Endometrial microvascular endothelial cells (primary cell): ENCODE results near the gene REPIN1. TPM values are rescaled to one million over a fixed set of nuclear protein-coding genes. Genes with fewer than 3 reads are reported as not detected.

ENCODE experiments used
- in situ Hi-C: cut with HindIII; loops from 2 replicates; pipeline ENCODE4 v1.10.0; 2017; ENCODE audit warnings: low sequenced_read_pairs, low pct_unique_long_range_greater_than_20kb; ENCODE audit errors: inconsistent ontology term
- total RNA-seq: library from RNA; depleted of rRNA; stranded (reverse); fragments of >200 nt; gene quantifications from one replicate; pipeline ENCODE4 v1.2.3, GENCODE V29; 2015; ENCODE audit errors: inconsistent ontology term

REPIN1 gene
- total RNA-seq, 1 donor from 2014 or later, result 125 TPM

DNA sequence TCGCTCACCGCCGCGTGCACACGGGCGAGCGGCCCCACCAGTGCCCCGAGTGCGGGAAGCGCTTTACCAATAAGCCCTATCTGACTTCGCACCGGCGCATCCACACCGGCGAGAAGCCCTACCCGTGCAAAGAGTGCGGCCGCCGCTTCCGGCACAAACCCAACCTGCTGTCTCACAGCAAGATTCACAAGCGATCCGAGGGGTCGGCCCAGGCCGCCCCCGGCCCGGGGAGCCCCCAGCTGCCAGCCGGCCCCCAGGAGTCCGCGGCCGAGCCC lies 3.3 kb downstream of the REPIN1 start:
- in situ Hi-C loops, result no loop called here

DNA sequence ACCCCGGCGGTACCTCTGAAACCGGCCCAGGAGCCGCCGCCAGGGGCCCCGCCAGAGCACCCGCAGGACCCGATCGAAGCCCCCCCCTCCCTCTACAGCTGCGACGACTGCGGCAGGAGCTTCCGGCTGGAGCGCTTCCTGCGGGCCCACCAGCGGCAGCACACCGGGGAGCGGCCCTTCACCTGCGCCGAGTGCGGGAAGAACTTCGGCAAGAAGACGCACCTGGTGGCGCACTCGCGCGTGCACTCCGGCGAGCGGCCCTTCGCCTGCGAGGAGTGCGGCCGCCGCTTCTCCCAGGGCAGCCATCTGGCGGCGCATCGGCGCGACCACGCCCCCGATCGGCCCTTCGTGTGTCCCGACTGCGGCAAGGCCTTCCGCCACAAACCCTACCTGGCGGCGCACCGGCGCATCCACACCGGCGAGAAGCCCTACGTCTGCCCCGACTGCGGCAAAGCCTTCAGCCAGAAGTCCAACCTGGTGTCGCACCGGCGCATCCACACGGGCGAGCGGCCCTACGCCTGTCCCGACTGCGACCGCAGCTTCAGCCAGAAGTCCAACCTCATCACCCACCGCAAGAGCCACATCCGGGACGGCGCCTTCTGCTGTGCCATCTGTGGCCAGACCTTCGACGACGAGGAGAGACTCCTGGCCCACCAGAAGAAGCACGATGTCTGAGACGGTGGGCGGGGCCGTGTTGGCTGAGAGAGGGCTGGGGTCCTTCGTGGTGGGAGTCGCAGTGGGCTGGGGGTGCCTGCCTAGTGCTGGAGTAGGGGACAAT lies 3.8 kb downstream of the REPIN1 start:
- in situ Hi-C loops, result no loop called here

GRCh38 chr7:150373049-150373801 lies 4.6 kb downstream of the REPIN1 start:
- in situ Hi-C loops, result no loop called here

GRCh38 chr7:150374026-150374425 lies 5.4 kb downstream of the REPIN1 start:
- in situ Hi-C loops, result no loop called here

- in situ Hi-C loops, result no loop called here
Measured at GRCh38 chr7:150374472-150374871, 5.8 kb downstream of the REPIN1 start.

- in situ Hi-C loops, result no loop called here
Measured at GRCh38 chr7:150375662-150376521, 7.3 kb downstream of the REPIN1 start.

- in situ Hi-C loops, result no loop called here
Measured at GRCh38 chr7:150376560-150376959, 7.9 kb downstream of the REPIN1 start.

GRCh38 chr7:150377196-150377595 lies 8.6 kb downstream of the REPIN1 start:
- in situ Hi-C loops, result no loop called here

DNA sequence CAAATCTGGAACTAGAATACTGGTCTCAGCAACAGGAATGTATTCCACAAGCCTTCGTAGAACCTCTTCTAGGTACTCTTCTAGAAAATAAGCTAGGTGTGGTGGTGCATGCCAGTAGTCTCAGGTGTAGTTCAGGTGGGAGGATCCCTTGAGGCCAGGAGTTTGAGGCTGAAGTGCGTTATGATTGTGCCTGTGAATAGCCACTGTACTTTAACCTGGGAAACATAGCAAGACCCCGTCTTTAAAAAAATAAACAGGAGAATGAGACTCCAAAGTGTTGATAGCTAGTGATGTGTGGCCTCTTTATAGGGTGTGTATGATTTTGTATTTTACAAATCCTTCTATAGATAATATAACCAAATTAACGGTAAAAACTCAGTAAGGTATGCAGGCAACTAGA lies 9.0 kb downstream of the REPIN1 start:
- in situ Hi-C loops, result no loop called here

- in situ Hi-C loops, result no loop called here
Measured at GRCh38 chr7:150378115-150378852, 9.7 kb downstream of the REPIN1 start.

- in situ Hi-C loops, result no loop called here
Measured at GRCh38 chr7:150378853-150379440, 10.3 kb downstream of the REPIN1 start, which contains the start of gene ZNF775. ZNF775 (plus strand) TSS chr7:150379330; CDS start chr7:150388471, 9,141 bp downstream.

DNA sequence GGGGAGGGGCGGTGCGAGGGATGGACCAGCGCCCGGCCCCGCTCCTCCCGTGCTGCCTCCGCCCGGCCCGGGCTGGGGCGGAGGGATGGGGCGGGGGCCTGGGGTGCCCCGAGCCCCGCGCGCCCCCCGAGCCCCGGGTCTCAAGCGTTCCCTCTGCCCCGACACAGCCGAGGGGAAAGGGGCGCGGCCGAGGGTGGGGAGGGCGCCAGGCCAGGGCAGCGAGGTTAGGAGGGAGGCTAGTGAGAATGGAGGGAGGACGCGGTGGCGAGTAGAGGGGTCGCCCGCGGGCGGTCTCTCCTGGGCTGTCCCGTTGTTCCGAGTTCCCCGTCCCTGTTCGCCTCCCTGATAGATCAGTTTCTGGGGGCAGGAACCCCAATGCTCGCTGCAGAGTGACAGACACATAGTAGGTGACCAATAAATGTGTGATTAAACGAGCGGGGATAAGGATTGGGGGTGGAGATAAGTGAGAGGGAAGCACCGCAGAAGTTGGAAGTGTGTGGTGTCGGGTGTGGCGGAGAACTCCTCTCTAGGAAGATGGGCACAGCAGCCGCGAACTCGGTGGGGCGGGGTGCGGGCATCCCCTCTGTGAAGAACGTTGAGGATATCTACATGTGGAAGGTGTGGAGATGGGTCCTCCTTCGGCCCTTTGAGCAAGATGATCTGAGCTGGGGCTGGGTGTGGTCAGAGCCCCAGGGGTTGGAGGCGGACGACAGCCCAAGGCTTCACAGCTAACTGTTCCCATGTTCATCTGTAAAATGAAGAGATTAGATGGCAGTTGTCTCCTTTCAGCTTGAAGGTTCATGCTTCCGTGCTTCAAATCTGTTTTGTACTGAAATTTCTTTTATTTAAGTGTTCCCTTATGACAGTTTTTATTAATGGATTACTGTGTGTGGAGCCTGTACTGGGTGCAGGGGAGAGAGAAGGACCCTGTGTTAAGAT lies 11.1 kb downstream of the REPIN1 start:
- in situ Hi-C loops, result no loop called here

DNA sequence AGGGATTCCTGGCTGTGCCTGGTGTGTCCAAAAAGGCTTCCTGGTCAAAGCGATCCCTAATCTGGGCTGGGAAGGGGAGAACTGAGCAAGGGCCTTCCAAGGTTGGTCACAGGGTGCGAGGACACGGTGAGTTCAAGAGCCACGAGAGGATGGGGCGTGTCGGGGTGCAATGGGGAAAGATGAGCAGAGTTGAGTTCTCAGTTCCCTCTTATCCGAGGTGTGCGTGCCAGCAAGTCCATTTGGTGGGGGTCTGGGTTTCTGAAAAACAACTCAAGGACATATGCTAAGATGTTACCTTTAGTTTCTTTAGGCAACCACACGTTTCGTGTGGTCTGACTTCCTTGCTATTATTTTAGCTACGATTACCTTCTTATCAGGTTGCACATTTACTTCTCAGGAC lies 11.8 kb downstream of the REPIN1 start:
- in situ Hi-C loops, result no loop called here

GRCh38 chr7:150381096-150381495 lies 12.5 kb downstream of the REPIN1 start:
- in situ Hi-C loops, result no loop called here

DNA sequence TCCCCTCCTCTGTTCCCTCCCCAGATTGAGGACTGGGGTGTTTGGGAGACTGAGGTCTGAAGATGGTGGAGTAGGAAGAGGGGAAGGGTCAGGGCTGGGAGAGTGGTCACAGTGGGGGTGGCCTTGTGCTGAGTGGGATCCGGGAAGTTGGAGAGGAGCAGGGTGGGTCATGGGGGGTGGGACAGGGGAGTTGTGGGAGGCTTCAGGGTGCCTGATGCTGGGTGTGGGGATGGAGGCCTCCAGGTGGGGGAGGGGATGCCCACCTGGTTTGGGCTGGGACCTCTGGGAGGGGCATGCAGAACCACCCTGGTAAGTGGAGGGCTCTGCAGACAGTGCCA lies 13.1 kb downstream of the REPIN1 start:
- in situ Hi-C loops, result no loop called here

GRCh38 chr7:150382123-150382843 lies 13.7 kb downstream of the REPIN1 start:
- in situ Hi-C loops, result no loop called here

DNA sequence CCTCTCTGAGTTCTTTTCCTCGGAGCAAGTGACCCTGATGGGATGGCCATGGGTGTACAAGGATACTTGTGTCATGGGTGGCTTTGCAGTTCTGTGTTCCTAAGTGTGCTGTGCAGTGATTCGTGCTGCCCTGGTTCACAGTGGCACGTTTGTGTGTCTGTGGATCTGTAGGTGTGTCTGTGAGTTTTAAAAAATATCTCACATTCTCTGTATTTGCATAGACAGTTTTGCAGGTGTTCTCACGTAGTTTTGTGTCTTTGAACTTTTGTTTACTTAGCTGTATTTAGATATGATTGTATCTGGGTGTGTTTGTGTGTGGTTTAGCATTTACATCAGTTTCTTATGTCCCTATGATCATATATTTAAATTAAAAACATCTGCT lies 14.2 kb downstream of the REPIN1 start:
- in situ Hi-C loops, result no loop called here
